ENCODE measurements around the gene GLUD1.
A peak's percentile ranks its signal among the peaks of the same experiment; 100 is the strongest.
"Not testable (repeated sequence)": the region's sequence is repeated elsewhere in the genome, so short reads cannot be mapped to it uniquely, and the experiment has no call there.

Gene GLUD1

DNA sequence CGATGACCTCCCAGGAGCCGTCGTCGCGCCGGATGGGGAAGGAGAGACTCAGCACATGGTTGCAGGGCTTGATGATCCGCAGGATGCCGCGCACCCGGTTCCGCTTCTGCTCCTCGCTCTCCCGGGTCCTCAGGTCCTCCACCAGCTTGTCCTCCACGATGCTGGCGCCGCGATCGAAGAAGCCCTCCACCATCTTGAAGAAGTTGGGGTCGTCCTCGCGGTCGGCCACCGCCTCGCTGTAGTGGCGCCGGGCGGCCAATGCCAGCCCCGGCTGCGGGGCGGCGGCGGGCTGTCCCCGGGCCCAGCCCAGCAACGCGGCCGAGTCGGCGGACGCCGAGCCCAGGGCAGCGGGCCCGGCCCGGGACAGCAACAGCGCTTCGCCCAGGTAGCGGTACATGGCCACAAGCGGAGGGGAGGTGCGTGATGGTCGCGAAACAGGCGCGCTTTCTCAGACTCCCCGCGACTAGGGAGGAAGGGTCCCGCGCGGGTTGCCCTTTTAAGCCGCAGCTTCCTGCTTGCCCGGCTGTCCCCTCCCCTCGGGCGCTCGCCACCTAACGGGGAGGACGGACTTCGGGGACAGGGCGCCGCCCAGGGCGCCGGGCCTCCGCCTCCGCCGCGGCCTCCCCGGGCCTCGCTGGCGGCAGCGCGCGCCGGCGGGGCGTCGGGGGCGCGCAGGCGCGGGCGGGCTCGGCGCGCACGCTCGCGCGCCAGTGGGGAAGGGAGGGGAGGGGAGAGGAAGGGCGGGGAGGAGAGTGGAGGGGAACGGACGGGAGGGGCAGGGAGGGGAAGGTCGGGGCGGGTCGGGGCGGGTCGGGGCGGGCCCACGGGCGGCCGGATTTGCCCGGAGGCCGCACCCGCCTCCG is at the start of gene GLUD1, which contains the start of gene SHLD2:
GLUD1 (minus strand) TSS at position 471 of the 863 bp plus-strand sequence; CDS start at position 397, 74 bp downstream.
SHLD2 (plus strand) TSS at position 834 of the 863 bp plus-strand sequence. CDS start 56,149 bp downstream, outside the sequence.
- peak within 1 kb of the TSS; percentile 75 to 89 (median 81) for H3K4me3 ChIP-seq
- peak within 1 kb of the TSS; percentile 91 to 100 (median 99) for H3K27ac ChIP-seq

GRCh38 chr10:87143109-87143418 is 48.4 kb upstream of the GLUD1 start:
- peak overlapping the region in 5 of 21 experiments; percentile 22 to 43 (median 37) for H3K27ac ChIP-seq
- H3K4me3 ChIP-seq = not testable (repeated sequence)

DNA sequence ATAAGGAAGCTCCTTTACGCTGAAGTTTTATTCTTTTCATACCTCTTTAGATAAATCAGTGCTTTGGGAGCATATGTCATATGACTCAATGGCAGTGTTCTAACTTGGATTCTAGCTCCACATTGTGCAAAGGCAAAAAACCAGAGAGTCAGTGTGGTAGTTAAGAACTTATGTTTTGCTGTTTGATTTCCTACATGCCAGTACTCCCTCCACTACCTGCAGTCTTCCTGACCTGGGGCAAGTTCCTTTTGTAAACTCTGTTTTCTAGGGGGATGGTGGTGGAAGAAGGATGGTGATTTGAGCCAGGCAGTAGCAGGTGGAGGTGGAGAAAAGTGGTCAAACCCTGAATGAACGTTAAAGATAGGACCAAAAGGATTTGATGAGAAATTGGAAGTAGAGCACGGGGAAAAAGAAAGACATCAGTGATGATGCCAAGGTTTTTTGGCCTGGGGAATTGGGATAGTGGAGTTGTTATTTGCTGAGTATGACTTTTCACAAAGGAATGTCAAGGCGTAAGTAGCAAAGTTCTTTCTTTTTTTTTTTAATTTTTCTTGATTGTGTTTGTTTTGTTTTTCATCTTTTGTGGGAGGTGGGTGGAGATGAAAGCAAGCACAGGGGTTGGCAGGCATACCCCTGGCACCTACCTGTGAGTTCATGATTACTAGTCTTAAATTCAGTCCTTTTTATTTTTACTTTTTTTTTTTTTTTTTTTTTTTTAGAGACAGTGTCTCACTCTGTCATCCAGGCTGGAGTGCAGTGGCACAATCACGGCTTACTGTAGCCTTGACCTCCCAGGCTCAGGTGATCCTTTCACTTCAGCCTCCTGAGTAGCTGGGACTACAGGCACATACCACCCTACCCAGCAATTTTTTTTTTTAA is 47.8 kb upstream of the GLUD1 start:
- H3K4me3 ChIP-seq = not testable (repeated sequence)
- peak overlapping the region in 4 of 21 experiments; percentile 22 to 43 (median 36) for H3K27ac ChIP-seq

GRCh38 chr10:87137478-87137877 is 42.8 kb upstream of the GLUD1 start:
- not testable (repeated sequence) for H3K27ac ChIP-seq, H3K4me3 ChIP-seq

DNA sequence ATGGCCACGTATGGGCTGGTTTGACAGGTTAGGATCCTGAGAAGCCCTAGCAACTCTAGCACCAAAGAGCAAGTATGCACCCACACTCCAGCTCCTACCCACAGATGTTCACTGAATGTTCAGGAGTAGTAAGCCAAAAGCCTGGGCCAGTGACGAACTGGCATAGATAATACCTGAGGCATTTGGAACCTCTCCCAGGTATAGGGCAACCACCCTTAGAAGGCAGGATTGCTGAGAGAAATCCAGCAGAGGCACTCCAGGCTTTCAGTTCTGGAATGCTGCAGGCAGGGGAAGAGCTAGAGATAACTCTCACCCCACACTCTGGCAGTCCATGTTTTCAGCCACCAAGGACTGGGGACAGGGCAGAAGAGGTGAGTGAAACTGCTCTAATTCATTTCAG is 39.8 kb upstream of the GLUD1 start:
- not testable (repeated sequence) for H3K27ac ChIP-seq, H3K4me3 ChIP-seq

- H3K4me3 ChIP-seq = not testable (repeated sequence)
- peak overlapping the region in 1 of 21 experiments; percentile 14 for H3K27ac ChIP-seq
Observed at GRCh38 chr10:87133936-87134335, 39.3 kb upstream of the GLUD1 start.

GRCh38 chr10:87132176-87132575 is 37.5 kb upstream of the GLUD1 start:
- H3K4me3 ChIP-seq, H3K27ac ChIP-seq: not testable (repeated sequence)

- not testable (repeated sequence) for H3K4me3 ChIP-seq, H3K27ac ChIP-seq
Observed at GRCh38 chr10:87127607-87128156, 33.0 kb upstream of the GLUD1 start.

GRCh38 chr10:87127048-87127447 is 32.4 kb upstream of the GLUD1 start:
- H3K4me3 ChIP-seq, H3K27ac ChIP-seq: not testable (repeated sequence)

DNA sequence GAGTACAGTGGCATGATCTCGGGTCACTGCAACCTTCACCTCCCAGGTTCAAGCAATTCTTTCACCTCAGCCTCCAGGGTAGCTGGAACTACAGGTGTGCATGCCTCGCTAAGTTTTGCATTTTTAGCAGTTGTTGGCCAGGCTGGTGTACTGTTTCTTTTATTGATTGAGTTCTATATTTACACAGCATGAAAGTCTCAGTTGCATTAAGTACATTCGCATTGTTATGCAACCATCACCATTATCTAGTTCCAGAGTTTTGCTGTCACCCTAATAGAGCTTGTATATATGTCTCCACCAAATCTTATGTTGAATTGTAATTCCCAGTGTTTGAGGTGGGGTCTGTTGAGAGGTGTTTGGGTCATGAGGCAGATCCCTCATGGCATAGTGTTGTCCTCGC is 28.7 kb upstream of the GLUD1 start:
- H3K4me3 ChIP-seq, H3K27ac ChIP-seq: not testable (repeated sequence)

DNA sequence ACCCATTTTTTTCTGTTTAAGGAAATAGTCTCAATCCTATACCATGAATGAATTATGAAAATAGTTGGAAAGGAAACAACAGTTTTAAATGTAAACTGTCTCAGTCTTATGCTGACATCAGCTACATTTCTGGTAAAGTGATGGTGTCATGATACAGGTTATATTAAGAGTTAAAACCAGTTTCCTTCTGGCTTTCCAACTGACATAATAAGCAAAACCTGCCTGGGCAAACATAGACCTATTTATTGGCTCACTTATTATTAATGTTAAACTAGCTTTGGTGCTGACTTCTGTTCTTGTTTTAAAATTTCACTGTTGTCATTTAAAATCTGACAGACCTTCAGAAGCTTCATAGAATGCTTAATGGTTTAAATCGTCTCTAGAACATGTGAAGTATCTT is 24.4 kb upstream of the GLUD1 start:
- H3K4me3 ChIP-seq, H3K27ac ChIP-seq: not testable (repeated sequence)

DNA sequence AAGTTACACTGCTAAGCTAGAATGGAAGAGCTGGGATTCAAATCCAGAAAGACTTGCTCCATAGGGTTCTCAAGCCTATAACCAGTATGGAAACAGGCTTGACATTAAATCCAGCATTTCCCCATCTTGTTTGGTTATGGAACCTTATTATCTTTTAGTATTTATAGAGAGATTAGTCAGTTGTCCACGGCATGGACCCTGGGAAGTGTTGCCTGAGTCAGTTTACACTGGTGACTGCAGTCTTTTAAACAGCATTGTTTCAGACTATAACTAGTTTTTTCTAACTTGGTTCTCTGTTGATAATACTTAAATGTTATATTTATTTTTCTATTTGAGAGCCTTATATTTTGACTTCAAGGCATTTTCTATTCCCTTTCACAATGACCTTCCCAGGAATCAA is 23.5 kb upstream of the GLUD1 start:
- H3K4me3 ChIP-seq, H3K27ac ChIP-seq: not testable (repeated sequence)

GRCh38 chr10:87105446-87106124 is 10.9 kb upstream of the GLUD1 start:
- no peak overlapping the region for H3K27ac ChIP-seq
- H3K4me3 ChIP-seq = no peak overlapping the region

DNA sequence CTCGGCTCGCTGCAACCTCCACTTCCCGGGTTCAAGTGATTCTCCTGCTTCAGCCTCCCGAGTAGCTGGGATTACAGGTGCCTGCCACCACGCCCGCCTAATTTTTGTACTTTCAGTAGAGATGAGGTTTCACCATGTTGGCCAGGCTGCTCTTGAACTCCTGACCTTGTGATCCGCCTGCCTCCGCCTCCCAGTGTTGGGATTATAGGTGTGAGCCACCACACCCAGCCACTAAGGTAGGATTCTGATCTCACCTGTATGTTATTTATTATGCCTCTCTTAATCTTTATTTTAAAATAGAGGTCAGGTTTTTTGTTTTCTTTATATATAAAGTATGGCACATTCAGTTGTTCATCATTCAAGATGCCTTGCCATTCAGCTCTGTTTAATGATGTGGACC is 10.1 kb upstream of the GLUD1 start:
- not testable (repeated sequence) for H3K4me3 ChIP-seq, H3K27ac ChIP-seq

- H3K4me3 ChIP-seq = no peak overlapping the region
- no peak overlapping the region for H3K27ac ChIP-seq
Observed at GRCh38 chr10:87101996-87102395, 7.4 kb upstream of the GLUD1 start.

DNA sequence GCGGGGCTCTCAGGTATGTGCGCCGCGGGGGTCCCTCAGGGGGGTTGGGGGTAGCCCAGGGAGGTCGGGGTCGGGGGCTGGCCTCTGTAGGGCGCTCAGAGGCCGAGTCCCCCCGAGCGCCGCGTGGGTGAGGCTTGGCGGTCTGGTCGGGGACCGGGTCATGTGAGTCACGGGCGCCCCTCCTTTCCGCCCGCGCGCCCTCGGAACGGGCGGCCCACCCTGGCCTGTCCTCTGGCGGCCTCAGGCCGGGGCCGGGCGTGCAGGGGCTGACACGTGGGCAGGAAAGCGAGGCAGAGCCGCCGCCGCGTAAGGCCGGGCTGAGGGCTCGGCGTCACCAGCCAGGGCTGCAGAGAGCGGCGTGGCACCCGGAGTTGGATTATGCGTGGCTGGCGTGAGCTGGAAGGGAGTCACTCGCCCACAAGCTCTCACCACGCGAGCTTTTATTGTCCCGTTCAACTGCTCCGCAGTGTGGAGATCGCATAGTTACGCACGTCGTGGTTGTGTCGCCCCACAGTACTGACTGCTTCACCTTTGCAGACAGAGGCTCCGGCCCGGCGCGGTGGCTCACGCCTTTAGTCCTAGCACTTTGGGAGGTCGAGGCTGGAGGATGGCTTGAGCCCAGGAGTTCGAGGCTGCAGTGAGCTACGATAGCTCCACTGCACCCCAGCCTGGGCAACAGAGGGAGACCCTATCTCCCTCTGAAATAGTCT is 748 bp upstream of the GLUD1 start:
- peak overlapping the region; percentile 41 to 89 (median 81) for H3K4me3 ChIP-seq
- peak overlapping the region; percentile 87 to 100 (median 99) for H3K27ac ChIP-seq

DNA sequence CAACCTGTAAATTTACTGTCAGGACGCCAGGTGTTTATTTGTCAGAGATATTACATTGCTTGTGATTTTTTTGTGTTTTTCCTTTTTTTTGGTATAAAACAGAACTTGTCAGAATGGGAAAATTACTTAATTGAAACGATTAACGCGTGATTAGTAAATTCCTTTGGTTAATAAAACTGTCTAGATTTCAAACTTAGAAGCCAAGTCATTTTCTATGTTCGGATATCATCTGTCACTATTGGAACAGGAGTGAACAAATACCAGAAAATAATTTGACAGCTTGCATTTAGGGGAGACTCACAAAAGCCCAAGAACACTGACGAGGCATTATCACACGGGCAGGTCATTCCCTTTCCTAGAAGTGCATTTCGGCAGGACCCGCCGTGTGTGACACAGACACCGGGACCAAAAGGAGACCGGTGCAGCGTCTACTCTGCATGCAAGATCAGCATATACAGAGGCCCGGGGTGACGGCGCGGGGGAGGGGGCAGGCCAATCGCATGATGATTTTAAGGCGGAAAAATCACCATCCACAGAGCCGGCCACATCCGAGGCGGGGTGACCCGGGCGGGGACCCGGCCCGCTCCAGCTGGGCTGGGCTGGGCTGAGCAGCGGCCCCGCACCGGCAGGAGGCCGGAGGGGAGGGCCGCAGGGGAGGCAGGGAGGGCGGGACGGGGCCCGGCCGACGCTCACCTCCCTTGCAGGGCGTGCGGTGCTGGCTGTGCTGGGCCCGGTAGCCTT is 841 bp downstream of the GLUD1 start:
- Histone ChIP-seq H3K4me3 (peak overlapping the region; percentile 75 to 89 (median 81)), H3K27ac (peak overlapping the region; percentile 90 to 100 (median 98))

GRCh38 chr10:87092861-87093631 is 1.6 kb downstream of the GLUD1 start:
- H3K4me3 ChIP-seq = peak overlapping the region; percentile 75 to 89 (median 81)
- H3K27ac ChIP-seq = peak overlapping the region in 19 of 21 experiments; percentile 2 to 100 (median 98)

Data from skin epidermis (tissue), 12 donors.